ENCODE measurements around the gene HS3ST2.

Gene HS3ST2

GRCh38 chr16:22813948-22814710 is at the start of gene HS3ST2:
Gene HS3ST2 (plus strand): TSS chr16:22814162. CDS start chr16:22814611, 449 bp downstream.
- no peak within 1 kb of the TSS for H3K27ac Mint-ChIP-seq
- no peaks in the 10 kb centered on the region for H3K36me3 Mint-ChIP-seq
- peak within 1 kb of the TSS; percentile 63 for H3K4me3 Mint-ChIP-seq
- H3K4me1 Mint-ChIP-seq = peaks cover 11% of the 10 kb centered on the region
- peaks cover 42% of the 10 kb centered on the region for H3K27me3 Mint-ChIP-seq
- no peak for ATAC-seq
- H3K9me3 Mint-ChIP-seq = peaks cover 3% of the 10 kb centered on the region

- Mint-ChIP-seq H3K4me1 (no peaks in the 10 kb centered on the region), H3K27ac (no peak overlapping the region), H3K9me3 (no peaks in the 10 kb centered on the region), H3K4me3 (no peak overlapping the region), H3K36me3 (no peaks in the 10 kb centered on the region), H3K27me3 (peaks cover 15% of the 10 kb centered on the region)
- ATAC-seq = no peak
These were observed 49.2 kb upstream of the HS3ST2 start for GRCh38 chr16:22764662-22765327.

- H3K4me1 Mint-ChIP-seq = no peaks in the 10 kb centered on the region
- H3K4me3 Mint-ChIP-seq = no peak overlapping the region
- H3K36me3 Mint-ChIP-seq = no peaks in the 10 kb centered on the region
- no peak for ATAC-seq
- H3K27ac Mint-ChIP-seq = no peak overlapping the region
- H3K9me3 Mint-ChIP-seq = no peaks in the 10 kb centered on the region
- H3K27me3 Mint-ChIP-seq = peaks cover 22% of the 10 kb centered on the region
These were observed 48.5 kb upstream of the HS3ST2 start for GRCh38 chr16:22765479-22765878.

- ATAC-seq = no peak
- Mint-ChIP-seq H3K9me3 (no peaks in the 10 kb centered on the region), H3K4me1 (no peaks in the 10 kb centered on the region), H3K36me3 (no peaks in the 10 kb centered on the region), H3K27me3 (peaks cover 42% of the 10 kb centered on the region), H3K27ac (no peak overlapping the region), H3K4me3 (no peak overlapping the region)
These were observed 43.1 kb upstream of the HS3ST2 start for GRCh38 chr16:22770866-22771265.

- Mint-ChIP-seq H3K27ac (no peak overlapping the region), H3K27me3 (peaks cover 42% of the 10 kb centered on the region), H3K4me3 (no peak overlapping the region), H3K9me3 (no peaks in the 10 kb centered on the region), H3K36me3 (no peaks in the 10 kb centered on the region), H3K4me1 (no peaks in the 10 kb centered on the region)
- ATAC-seq = no peak
These were observed 42.4 kb upstream of the HS3ST2 start for GRCh38 chr16:22771551-22771950.

GRCh38 chr16:22775220-22775922 is 38.6 kb upstream of the HS3ST2 start:
- no peak overlapping the region for H3K27ac Mint-ChIP-seq
- H3K36me3 Mint-ChIP-seq = no peaks in the 10 kb centered on the region
- no peaks in the 10 kb centered on the region for H3K4me1 Mint-ChIP-seq
- H3K9me3 Mint-ChIP-seq = no peaks in the 10 kb centered on the region
- H3K27me3 Mint-ChIP-seq = peaks cover 37% of the 10 kb centered on the region
- ATAC-seq = no peak
- no peak overlapping the region for H3K4me3 Mint-ChIP-seq

GRCh38 chr16:22781480-22781879 is 32.5 kb upstream of the HS3ST2 start:
- Mint-ChIP-seq H3K36me3 (no peaks in the 10 kb centered on the region), H3K27ac (no peak overlapping the region), H3K4me3 (no peak overlapping the region), H3K9me3 (peaks cover 5% of the 10 kb centered on the region), H3K27me3 (peaks cover 23% of the 10 kb centered on the region), H3K4me1 (no peaks in the 10 kb centered on the region)
- no peak for ATAC-seq

- H3K9me3 Mint-ChIP-seq = peaks cover 5% of the 10 kb centered on the region
- H3K36me3 Mint-ChIP-seq = no peaks in the 10 kb centered on the region
- H3K27ac Mint-ChIP-seq = no peak overlapping the region
- no peak overlapping the region for H3K4me3 Mint-ChIP-seq
- no peak for ATAC-seq
- H3K4me1 Mint-ChIP-seq = no peaks in the 10 kb centered on the region
- H3K27me3 Mint-ChIP-seq = peaks cover 19% of the 10 kb centered on the region
These were observed 31.6 kb upstream of the HS3ST2 start for GRCh38 chr16:22782314-22782713.

- peaks cover 18% of the 10 kb centered on the region for H3K27me3 Mint-ChIP-seq
- H3K4me1 Mint-ChIP-seq = peaks cover 4% of the 10 kb centered on the region
- peaks cover 5% of the 10 kb centered on the region for H3K9me3 Mint-ChIP-seq
- no peak overlapping the region for H3K27ac Mint-ChIP-seq
- H3K36me3 Mint-ChIP-seq = no peaks in the 10 kb centered on the region
- H3K4me3 Mint-ChIP-seq = no peak overlapping the region
- no peak for ATAC-seq
These were observed 29.2 kb upstream of the HS3ST2 start for GRCh38 chr16:22784690-22785214.

- H3K9me3 Mint-ChIP-seq = peaks cover 5% of the 10 kb centered on the region
- no peak for ATAC-seq
- peaks cover 18% of the 10 kb centered on the region for H3K27me3 Mint-ChIP-seq
- H3K27ac Mint-ChIP-seq = no peak overlapping the region
- peaks cover 4% of the 10 kb centered on the region for H3K4me1 Mint-ChIP-seq
- no peak overlapping the region for H3K4me3 Mint-ChIP-seq
- no peaks in the 10 kb centered on the region for H3K36me3 Mint-ChIP-seq
These were observed 28.4 kb upstream of the HS3ST2 start for GRCh38 chr16:22785552-22785951.

- ATAC-seq = no peak
- H3K36me3 Mint-ChIP-seq = no peaks in the 10 kb centered on the region
- H3K4me1 Mint-ChIP-seq = peaks cover 4% of the 10 kb centered on the region
- H3K27ac Mint-ChIP-seq = no peak overlapping the region
- peaks cover 5% of the 10 kb centered on the region for H3K9me3 Mint-ChIP-seq
- H3K4me3 Mint-ChIP-seq = no peak overlapping the region
- peaks cover 19% of the 10 kb centered on the region for H3K27me3 Mint-ChIP-seq
These were observed 27.7 kb upstream of the HS3ST2 start for GRCh38 chr16:22786284-22786683.

- Mint-ChIP-seq H3K4me1 (peaks cover 4% of the 10 kb centered on the region), H3K27me3 (peaks cover 23% of the 10 kb centered on the region), H3K4me3 (no peak overlapping the region), H3K27ac (no peak overlapping the region), H3K9me3 (peaks cover 5% of the 10 kb centered on the region), H3K36me3 (no peaks in the 10 kb centered on the region)
- ATAC-seq = no peak
These were observed 27.3 kb upstream of the HS3ST2 start for GRCh38 chr16:22786691-22787090.

- Mint-ChIP-seq H3K27me3 (peaks cover 33% of the 10 kb centered on the region), H3K4me1 (peaks cover 4% of the 10 kb centered on the region)
These were observed 26.3 kb upstream of the HS3ST2 start for GRCh38 chr16:22787466-22788192.

GRCh38 chr16:22788193-22788530 is 25.8 kb upstream of the HS3ST2 start:
- Mint-ChIP-seq H3K9me3 (peaks cover 9% of the 10 kb centered on the region), H3K4me1 (peaks cover 4% of the 10 kb centered on the region), H3K36me3 (no peaks in the 10 kb centered on the region), H3K4me3 (no peak overlapping the region), H3K27me3 (peaks cover 34% of the 10 kb centered on the region), H3K27ac (no peak overlapping the region)
- ATAC-seq = no peak

More at GRCh38 chr16:22787466-22788192, 26.3 kb upstream of the HS3ST2 start:
- ATAC-seq = no peak
- Mint-ChIP-seq H3K36me3 (no peaks in the 10 kb centered on the region), H3K4me3 (no peak overlapping the region), H3K9me3 (peaks cover 9% of the 10 kb centered on the region), H3K27ac (no peak overlapping the region)

All from stimulated activated memory B cell treated with anti-CD40 and anti-IgM and Interleukin-4, amounts not matched to agents 10 μg/mL and 1 μg/mL and 100 μg/mL, for 72 hours (primary cell).